ENCODE results near the gene ARID1A. TPM values are rescaled to one million over a fixed set of nuclear protein-coding genes. Genes with fewer than 3 reads are reported as not detected.

Gene ARID1A
- total and polyA plus RNA-seq, 9 of the 15 experiments (the other 6 are each of a cell fraction or from before 2014, with no cell fraction given) = 8.3 to 88.3 (median 22.5) TPM

GRCh38 chr1:26701266-26701994 lies 5.6 kb downstream of the ARID1A start (continued):
- no peak for TF ChIP-seq CHCHD3 (CRISPR knock-in tag; IDR thresholded peaks at IDR 0.05)
- 0 out of 2 replicates have a peak, but pooled peaks have one; percentile 8 for TF ChIP-seq CXXC5 (CRISPR knock-in tag; IDR thresholded peaks at IDR 0.05)
- TF ChIP-seq MTA3 (IDR thresholded peaks at IDR 0.05; ENCODE audit: borderline replicate concordance) = no peak
- no peak for TF ChIP-seq ZNF75A (CRISPR knock-in tag; IDR thresholded peaks at IDR 0.05)
- 0 out of 4 replicates have a peak, but pooled peaks of 1 of the 2 experiments have one; percentile 6 for TF ChIP-seq MAZ (CRISPR knock-in tag; conservative IDR thresholded peaks at IDR 0.05 in 1 of 2, IDR thresholded peaks at IDR 0.05 in 1 of 2)
- no peak for TF ChIP-seq SMAD4 (CRISPR knock-in tag; conservative IDR thresholded peaks at IDR 0.05)
- TF ChIP-seq NR4A1 (CRISPR knock-in tag; IDR thresholded peaks at IDR 0.05) = no peak
- no peak for TF ChIP-seq NR4A1 (tag; IDR thresholded peaks at IDR 0.05)
- no peak for TF ChIP-seq ARID3A (IDR thresholded peaks at IDR 0.05; ENCODE audit: borderline replicate concordance, low read depth, low read length)
- no peak for TF ChIP-seq HNRNPL (IDR thresholded peaks at IDR 0.05; ENCODE audit: low read depth, low read length)
- no peak for TF ChIP-seq ZNF583 (CRISPR knock-in tag; IDR thresholded peaks at IDR 0.05)
- TF ChIP-seq CBFB (CRISPR knock-in tag; IDR thresholded peaks at IDR 0.05) = no peak
- TF ChIP-seq CCNT2 (IDR thresholded peaks at IDR 0.05; ENCODE audit: borderline replicate concordance, extremely low read depth, insufficient read length, low read depth, low read length) = no peak
- TF ChIP-seq ZHX1 (conservative IDR thresholded peaks at IDR 0.05; ENCODE audit: low read length) = no peak

Measured in K562 (cell line).